Measurements from ENCODE around the gene SLC1A4.

DNA sequence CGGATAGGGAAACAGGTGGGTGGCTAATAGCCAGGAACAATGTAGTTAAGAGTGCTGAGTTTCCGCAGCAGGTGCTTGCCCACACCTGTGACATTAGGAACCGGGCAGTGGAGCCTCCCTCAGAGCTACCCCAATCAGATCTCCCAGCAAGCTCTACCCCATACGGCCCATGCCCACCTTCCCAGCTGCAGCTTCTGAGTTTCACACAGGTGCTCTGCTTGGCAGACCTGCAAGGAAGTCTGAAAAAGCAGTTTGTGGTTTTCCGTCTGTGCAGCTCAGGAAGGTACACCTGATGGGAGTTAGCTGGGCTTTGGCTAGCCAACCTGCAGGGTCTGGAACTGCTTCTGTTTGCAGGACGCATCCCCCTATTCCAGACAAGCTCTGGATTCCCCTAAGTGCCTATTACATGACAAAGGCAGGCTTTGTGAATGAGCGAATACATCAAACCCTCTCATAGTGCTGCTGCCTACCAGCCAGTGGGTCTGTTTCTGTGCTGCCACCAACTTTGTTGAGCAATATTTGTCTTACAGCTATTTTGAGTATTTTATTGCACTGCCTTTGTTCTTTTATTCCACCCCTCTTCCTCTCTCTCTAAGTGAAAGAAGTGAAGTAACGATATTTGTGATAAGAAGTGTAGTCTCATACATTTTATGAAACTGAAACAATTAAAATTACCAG is 42.3 kb downstream of the SLC1A4 start:
- TF ChIP-seq CTCF (IDR thresholded peaks at IDR 0.05) (no peak), POLR2A (IDR thresholded peaks at IDR 0.05) (no peak)

Measured in testis (tissue), 2 donors.